Caco-2 (cell line): ENCODE results near the gene PRDM11. TPM values are rescaled to one million over a fixed set of nuclear protein-coding genes. Genes with fewer than 3 reads are reported as not detected.
A peak's percentile ranks its signal among the peaks of the same experiment; 100 is the strongest.

Experiments used
- Bru-seq: library from RNA; stranded (reverse); fragments of 400-500 nt; gene quantifications from one replicate; lab custom pipeline; 2021; lab: Mats Ljungman, UMichigan
- BruChase-seq, 2 experiments: library from RNA; stranded (reverse); fragments of 400-500 nt; gene quantifications; one replicate each; lab custom pipeline; 2021; lab: Mats Ljungman, UMichigan
- BruUV-seq: library from RNA; stranded (reverse); fragments of 400-500 nt; replicated peaks from 2 replicates; lab custom pipeline; 2021; lab: Mats Ljungman, UMichigan
- CTCF ChIA-PET: fragments of 300-600 bp; sonication (Branson Sonifier 250); formaldehyde crosslinking; loops from one replicate; lab custom pipeline; 2022; ENCODE audit warnings: antibody characterized with exemption; lab: Charles Lee
- POLR2A ChIA-PET: fragments of 300-600 bp; sonication (Branson Sonifier 250); formaldehyde crosslinking; loops from one replicate; lab custom pipeline; 2022; ENCODE audit warnings: antibody characterized with exemption; lab: Charles Lee
- DNase-seq, 2 experiments: peaks; one replicate each; pipeline versions ENCODE4 v3.0.0 to v3.0.0-alpha.2; 2020 to 2022
- H3K27me3 ChIP-seq: replicated peaks from 2 replicates; pipeline ENCODE4 v1.6.0; 2011; ENCODE audit warnings: low read length; ENCODE audit not compliant: control insufficient read depth, insufficient read depth
- H3K36me3 ChIP-seq: 2 replicates; pipeline ENCODE4 v1.5.1; 2011; ENCODE audit warnings: low read length; ENCODE audit not compliant: control insufficient read depth, insufficient read depth
- H3K4me1 ChIP-seq: fragments of 250-450 bp; sonication (Bioruptor Pico); 2 replicates; pipeline ENCODE4 v1.5.1; 2020; ENCODE audit warnings: mild to moderate bottlenecking
- H3K4me3 ChIP-seq: 2 replicates; pipeline ENCODE4 v1.5.1; 2011; ENCODE audit warnings: low read depth, mild to moderate bottlenecking, control low read depth, low read length
- H3K9me3 ChIP-seq: fragments of 250-450 bp; sonication (Bioruptor Pico); 2 replicates; pipeline ENCODE4 v1.5.1; 2020; ENCODE audit warnings: mild to moderate bottlenecking, moderate library complexity
- H3K27ac Mint-ChIP-seq: one replicate; pipeline ENCODE4 v1.8.0; 2022; ENCODE audit warnings: mixed read lengths; ENCODE audit not compliant: unreplicated experiment
- H3K27me3 Mint-ChIP-seq: one replicate; pipeline ENCODE4 v1.8.0; 2022; ENCODE audit warnings: mixed read lengths; ENCODE audit not compliant: insufficient read depth, unreplicated experiment
- H3K36me3 Mint-ChIP-seq: one replicate; pipeline ENCODE4 v1.8.0; 2022; ENCODE audit warnings: mild to moderate bottlenecking, mixed read lengths; ENCODE audit not compliant: insufficient read depth, unreplicated experiment
- H3K4me1 Mint-ChIP-seq: one replicate; pipeline ENCODE4 v1.8.0; 2022; ENCODE audit warnings: low read depth, mixed read lengths; ENCODE audit not compliant: unreplicated experiment
- H3K4me3 Mint-ChIP-seq: one replicate; pipeline ENCODE4 v1.8.0; 2022; ENCODE audit warnings: mild to moderate bottlenecking, moderate library complexity, mixed read lengths; ENCODE audit not compliant: unreplicated experiment
- H3K9me3 Mint-ChIP-seq: one replicate; pipeline ENCODE4 v1.8.0; 2022; ENCODE audit warnings: mixed read lengths; ENCODE audit not compliant: unreplicated experiment
- CTCF ChIP-seq, 2 experiments: fragments of 200-600 bp in 1 of 2; IDR thresholded peaks; 1 replicate in 1 of 2; 2 replicates in 1 of 2; pipeline versions ENCODE4 v1.5.1 to v1.8.0; 2011 to 2022; ENCODE audit warnings: antibody characterized with exemption in 1 of 2, control low read depth in 1 of 2, inconsistent platforms in 1 of 2, low read depth in 1 of 2, low read length in 1 of 2, mild to moderate bottlenecking in 1 of 2, moderate library complexity in 1 of 2; ENCODE audit not compliant: insufficient read depth in 1 of 2, severe bottlenecking in 1 of 2, unreplicated experiment in 1 of 2
- intact Hi-C: fragments of 100-400 bp; cut with micrococcal nuclease; formaldehyde crosslinking; loops from one replicate; pipeline ENCODE4 v1.10.0; 2022; ENCODE audit not compliant: unreplicated experiment
- long read RNA-seq: library from polyadenylated mRNA; stranded (forward); transcript quantifications from one replicate; pipeline ENCODE4 v2.0.0, GENCODE V29; 2022
- total RNA-seq: library from RNA; stranded (reverse); gene quantifications from 2 replicates; pipeline ENCODE4 v1.2.3, GENCODE V29; 2022

PRDM11 gene
- total RNA-seq, result 11.8 and 12.5 TPM in 2 replicates
- percentile 52 among the genes with signal in this experiment for Bru-seq, nascent RNA
- percentile 52 among the genes with signal in this experiment for BruChase-seq, experiment 1, labeled RNA remaining after a 2-hour chase
- percentile 50 among the genes with signal in this experiment for BruChase-seq, experiment 2, labeled RNA remaining after a 6-hour chase
- long read RNA-seq, partial matches to known transcripts, result 0 of 5 reads
- long read RNA-seq, other reads (novel, unspliced or antisense), result 5 of 5 reads

DNA sequence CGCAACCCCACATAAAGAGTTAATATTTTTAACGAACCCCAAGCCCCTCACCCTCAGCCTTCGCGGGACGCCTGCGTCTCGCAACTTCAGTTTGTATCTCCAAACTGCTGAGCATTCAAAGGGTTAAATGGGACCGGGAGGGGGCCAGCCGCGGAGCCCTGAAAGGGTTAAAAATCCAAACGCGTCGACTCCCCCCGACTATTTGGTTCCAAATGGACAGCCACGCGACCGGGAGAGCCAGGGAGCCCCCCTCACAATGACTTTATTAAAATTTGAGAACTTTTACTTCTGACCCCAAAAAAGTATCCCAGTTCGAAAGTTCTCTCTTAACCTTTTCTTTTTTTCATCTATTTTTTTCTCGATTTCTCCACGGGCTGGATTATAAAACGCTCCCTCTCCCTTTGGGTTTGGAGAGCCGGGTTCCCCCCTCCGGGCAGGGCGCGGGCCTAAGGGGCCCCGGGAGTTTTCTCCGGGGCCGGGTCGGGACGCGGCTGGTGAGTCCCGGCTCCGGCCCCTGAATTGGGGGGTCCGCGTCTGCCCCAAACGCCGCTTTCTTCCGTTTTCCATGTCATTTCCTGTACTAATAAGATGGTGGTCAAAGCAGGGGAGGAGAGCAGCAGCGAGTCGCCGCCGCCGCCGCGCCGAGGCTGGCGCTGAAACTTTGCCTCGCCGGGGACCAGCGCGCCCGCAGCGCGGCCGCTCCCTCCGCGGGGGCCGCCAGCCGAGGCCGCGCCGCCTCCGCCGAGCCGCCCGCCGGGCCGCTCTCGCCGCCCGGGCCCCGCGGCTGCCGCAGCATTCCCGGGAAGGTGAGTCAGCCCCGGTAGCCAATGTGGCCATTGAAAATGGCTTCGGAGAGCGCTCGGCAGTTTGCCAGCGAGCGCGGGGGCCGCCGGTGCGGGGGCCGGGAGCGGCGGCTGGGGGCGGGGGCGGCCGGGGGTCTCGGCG, at the start of gene PRDM11:
Gene PRDM11, plus strand, starts transcription at position 568 of the 945 bp plus-strand sequence. CDS start 35,128 bp downstream, outside the sequence.
- H3K9me3 Mint-ChIP-seq, result no peaks in the 10 kb centered on the region
- intact Hi-C loops, result loop anchor here (1.0 kb wide), 1 partner anchor 34 kb away; no protein-coding TSS in a partner anchor
- H3K27me3 ChIP-seq, result no peaks in the 10 kb centered on the region
- DNase-seq, result peak; percentile 58 to 71
- H3K27ac Mint-ChIP-seq, result peak within 1 kb of the TSS; percentile 82
- peaks cover 9% of the 10 kb centered on the region for H3K36me3 Mint-ChIP-seq
- peak within 1 kb of the TSS; percentile 73 for H3K4me3 ChIP-seq
- no peak for TF ChIP-seq CTCF (IDR thresholded peaks at IDR 0.05; ENCODE audit: insufficient read depth in 1 of 2, low read depth in 1 of 2, low read length in 1 of 2, severe bottlenecking in 1 of 2, unreplicated experiment in 1 of 2)
- H3K4me1 Mint-ChIP-seq, result no peaks in the 10 kb centered on the region
- BruUV-seq, result TSS peak; percentile 88
- POLR2A ChIA-PET, result no interaction called here
- H3K4me3 Mint-ChIP-seq, result peak within 1 kb of the TSS; percentile 72
- no peaks in the 10 kb centered on the region for H3K4me1 ChIP-seq
- peaks cover 4% of the 10 kb centered on the region for H3K27me3 Mint-ChIP-seq
- no peaks in the 10 kb centered on the region for H3K36me3 ChIP-seq
- no peaks in the 10 kb centered on the region for H3K9me3 ChIP-seq
- CTCF ChIA-PET, result interaction anchor here (1.0 kb wide), 1 partner anchor 36 kb away, joined by 4 read pairs; no protein-coding TSS in a partner anchor

DNA sequence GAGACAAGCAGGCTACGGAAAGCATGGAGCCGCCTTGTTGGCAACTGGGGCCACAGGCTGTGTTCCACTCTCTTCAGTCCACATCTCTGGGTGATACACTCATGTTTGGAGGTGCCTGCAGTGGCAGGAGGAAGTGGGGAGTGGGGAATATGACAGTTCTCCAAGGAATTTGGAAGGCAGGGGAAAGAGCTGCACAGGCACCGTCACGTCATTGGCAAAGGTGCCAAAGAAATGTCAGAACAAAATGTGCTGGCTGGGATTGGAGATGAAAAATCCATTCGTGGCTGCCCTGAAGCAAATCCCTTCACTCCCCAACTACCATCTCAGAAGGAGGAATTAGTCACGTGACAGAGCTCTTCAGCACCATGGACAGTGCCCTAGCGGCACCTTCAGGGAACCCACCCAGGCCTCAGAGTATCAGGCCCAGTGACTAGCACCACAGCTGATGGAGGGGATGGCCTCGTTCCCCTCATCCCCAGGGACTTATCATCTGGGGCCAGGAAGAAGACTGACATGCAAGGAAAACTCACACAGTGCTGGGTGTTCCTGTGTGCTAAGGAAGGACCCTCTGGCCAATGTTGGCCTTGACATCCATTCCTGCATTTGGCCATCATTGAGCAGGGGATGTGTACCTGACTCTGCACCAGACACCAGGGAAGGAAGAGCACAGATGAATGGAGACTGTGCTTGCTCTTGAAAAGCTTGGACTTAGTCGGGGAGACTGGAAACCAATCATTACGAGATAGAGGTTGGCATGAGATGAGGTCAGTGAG, 48.5 kb upstream of the PRDM11 start:
- Mint-ChIP-seq H3K36me3 (no peaks in the 10 kb centered on the region), H3K4me1 (no peaks in the 10 kb centered on the region), H3K27me3 (peaks cover 25% of the 10 kb centered on the region), H3K9me3 (no peaks in the 10 kb centered on the region), H3K4me3 (no peak overlapping the region), H3K27ac (no peak overlapping the region)
- Histone ChIP-seq H3K36me3 (no peaks in the 10 kb centered on the region), H3K27me3 (no peaks in the 10 kb centered on the region), H3K9me3 (no peaks in the 10 kb centered on the region), H3K4me1 (peaks cover 3% of the 10 kb centered on the region; the same call in 1 of the 2 replicates), H3K4me3 (no peak overlapping the region)
- ChIA-PET CTCF (interaction anchor here (0.6 to 1.9 kb wide), 4 partner anchors 13 to 674 kb away, joined by 3 to 7 read pairs (median 4); no protein-coding TSS in a partner anchor), POLR2A (no interaction called here)
- no peak for TF ChIP-seq CTCF (IDR thresholded peaks at IDR 0.05; ENCODE audit: insufficient read depth in 1 of 2, low read depth in 1 of 2, low read length in 1 of 2, severe bottlenecking in 1 of 2, unreplicated experiment in 1 of 2)
- intact Hi-C loops, result no loop called here
- BruUV-seq, result no TSS peak
- peak; percentile 65 to 72 for DNase-seq
